OCI-LY7 (cell line): ENCODE results near the gene RNF14.

ENCODE experiments used
- CTCF ChIP-seq: fragments of 200-600 bp; sonication (generic); conservative IDR thresholded peaks from 2 replicates; pipeline ENCODE4 v1.5.1; 2014; ENCODE audit warnings: mild to moderate bottlenecking, antibody characterized with exemption, low read length, moderate library complexity, mixed read lengths
- EZH2phosphoT487 ChIP-seq: fragments of 200-600 bp; sonication (generic); IDR thresholded peaks from 2 replicates; pipeline ENCODE4 v1.6.1; 2018; ENCODE audit warnings: low read depth, borderline replicate concordance, mild to moderate bottlenecking, mixed run types, antibody characterized with exemption, low read length, moderate library complexity, mixed read lengths

DNA sequence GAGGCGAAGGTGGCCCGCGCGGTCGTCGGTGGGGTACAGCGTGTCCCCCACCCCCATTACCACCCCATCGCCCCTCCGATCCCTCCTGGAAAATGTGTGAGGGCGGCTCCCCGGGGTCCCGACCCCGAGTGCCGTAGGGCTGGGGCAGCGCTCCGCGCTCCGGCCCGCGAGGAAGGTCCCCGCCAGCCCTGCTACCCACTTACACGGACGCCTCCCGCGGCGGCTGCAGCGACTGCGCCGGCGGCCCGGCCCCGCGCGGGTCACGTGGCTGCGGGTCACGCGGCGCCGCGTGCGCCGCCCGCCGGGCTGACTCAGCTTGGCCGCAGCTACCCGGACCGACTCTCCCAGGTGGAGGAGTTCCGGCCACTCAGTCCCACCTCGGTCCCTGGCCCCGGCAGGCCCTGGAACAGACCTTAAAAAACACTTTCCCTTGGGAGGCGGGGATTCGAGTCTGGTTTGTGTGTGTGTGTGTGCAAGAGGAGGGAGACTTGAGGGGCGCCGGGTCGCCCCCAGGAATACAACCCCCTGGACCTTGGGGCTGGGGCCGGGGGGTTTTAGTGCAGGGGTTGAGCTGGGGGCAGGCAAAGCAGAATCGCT is 44.0 kb downstream of the RNF14 start, which contains the start of gene GNPDA1:
- TF ChIP-seq CTCF (peak; percentile 28; the same call in 1 of the 2 replicates), EZH2phosphoT487 (no peak)
